ENCODE results near the gene FH.

DNA sequence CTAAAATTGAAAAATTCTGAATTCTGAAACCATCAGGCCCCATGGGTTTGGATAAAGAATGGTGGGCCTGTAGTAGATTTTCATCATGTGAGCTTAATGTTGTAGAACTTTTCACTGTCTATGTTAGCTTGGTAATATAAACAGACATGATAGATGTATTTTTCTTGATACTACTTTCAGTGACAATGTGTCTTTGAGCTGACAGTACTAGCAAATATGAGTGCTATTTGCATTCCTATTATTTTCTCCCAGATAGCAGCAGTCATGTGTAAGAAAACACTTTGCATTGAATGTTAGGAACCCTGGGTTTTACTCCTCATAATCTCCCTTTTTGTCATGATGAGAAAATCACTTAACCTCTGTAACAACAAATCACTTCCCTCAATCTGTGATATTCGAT, 30.8 kb upstream of the FH start:
- TF ChIP-seq CTCF (IDR thresholded peaks at IDR 0.05; ENCODE audit: low read depth, low read length, poor library complexity, severe bottlenecking) (no peak), EZH2phosphoT487 (IDR thresholded peaks at IDR 0.05; ENCODE audit: borderline replicate concordance, low read length) (no peak)
